Muscle of arm (tissue), 12 donors: ENCODE data around the gene FAIM2. TPM values are rescaled to one million over a fixed set of nuclear protein-coding genes. Genes with fewer than 3 reads are reported as not detected.

Source experiments
- DNase-seq: peaks from one replicate; pipeline ENCODE4 v3.0.0-alpha.2; 2013
- polyA plus RNA-seq, 12 donors: library from polyadenylated mRNA; unstranded; fragments of 120-200 nt; gene quantifications; one replicate each; pipeline ENCODE4 v1.2.1, GENCODE V29; 2013; ENCODE audit not compliant: insufficient read length in 12 of 12

The FAIM2 gene
- polyA plus RNA-seq, 12 donors, result 7.4 to 10.6 (median 8.7) TPM; not detected in 1

GRCh38 chr12:49941556-49942511 is 38.1 kb upstream of the FAIM2 start:
- DNase-seq, result no peak

GRCh38 chr12:49939707-49940106 is 36.0 kb upstream of the FAIM2 start:
- no peak for DNase-seq

GRCh38 chr12:49939307-49939706 is 35.6 kb upstream of the FAIM2 start:
- no peak for DNase-seq

GRCh38 chr12:49937639-49938300 is 34.1 kb upstream of the FAIM2 start:
- no peak for DNase-seq

- no peak for DNase-seq
These were observed 33.2 kb upstream of the FAIM2 start for GRCh38 chr12:49936925-49937324.

- no peak for DNase-seq
These were observed 30.8 kb upstream of the FAIM2 start for GRCh38 chr12:49934505-49934904.

- no peak for DNase-seq
These were observed 30.1 kb upstream of the FAIM2 start for GRCh38 chr12:49933796-49934195.

GRCh38 chr12:49932533-49933130 is 28.9 kb upstream of the FAIM2 start:
- DNase-seq, result no peak

GRCh38 chr12:49932023-49932422 is 28.3 kb upstream of the FAIM2 start:
- no peak for DNase-seq

- no peak for DNase-seq
These were observed 27.0 kb upstream of the FAIM2 start for GRCh38 chr12:49930515-49931288.

- DNase-seq, result no peak
These were observed 25.9 kb upstream of the FAIM2 start for GRCh38 chr12:49929581-49929980.

GRCh38 chr12:49928471-49928870 is 24.8 kb upstream of the FAIM2 start:
- DNase-seq, result no peak

- DNase-seq, result no peak
These were observed 21.9 kb upstream of the FAIM2 start for GRCh38 chr12:49925433-49926204.

GRCh38 chr12:49924628-49925246 is 21.0 kb upstream of the FAIM2 start:
- DNase-seq, result no peak

GRCh38 chr12:49923880-49924556 is 20.3 kb upstream of the FAIM2 start:
- no peak for DNase-seq

- no peak for DNase-seq
These were observed 19.4 kb upstream of the FAIM2 start for GRCh38 chr12:49923035-49923644.

- no peak for DNase-seq
These were observed 18.8 kb upstream of the FAIM2 start for GRCh38 chr12:49922349-49923034.

GRCh38 chr12:49921936-49922335 is 18.2 kb upstream of the FAIM2 start:
- no peak for DNase-seq

- no peak for DNase-seq
These were observed 17.6 kb upstream of the FAIM2 start for GRCh38 chr12:49921299-49921698.
